HCT116 (cell line): ENCODE data around the gene POLDIP2. TPM values are rescaled to one million over a fixed set of nuclear protein-coding genes. Genes with fewer than 3 reads are reported as not detected.

Experiments
- ATAC-seq: fragments of 200-7000 bp; cut with Tn5 transposase; 2 replicates; pipeline ENCODE4 v1.9.1; 2020; ENCODE audit warnings: mild to moderate bottlenecking, moderate library complexity
- BruUV-seq: library from RNA; stranded (reverse); fragments of 400-500 nt; replicated peaks from 2 replicates; lab custom pipeline; 2021; lab: Mats Ljungman, UMichigan
- CTCF ChIA-PET: fragments of 300-600 bp; sonication (Branson Sonifier 250); formaldehyde crosslinking; loops from one replicate; lab custom pipeline; 2021; ENCODE audit warnings: antibody characterized with exemption; lab: Charles Lee
- POLR2A ChIA-PET: fragments of 300-600, 350-600 bp; sonication (Branson Sonifier 250); formaldehyde crosslinking; loops from one replicate; lab custom pipeline; 2021; ENCODE audit warnings: antibody characterized with exemption; lab: Charles Lee
- RAD21 ChIA-PET, 2 experiments: fragments of 300-600 bp; sonication (Branson Sonifier 250); formaldehyde crosslinking; loops; one replicate each; lab custom pipeline; 2023; ENCODE audit warnings: low total read pairs in 2 of 2; ENCODE audit not compliant: uncharacterized antibody in 2 of 2, unreplicated experiment in 2 of 2, low non-redundant PET in 1 of 2; lab: Charles Lee
- DNase-seq: peaks from one replicate; pipeline ENCODE4 v3.0.0-alpha.2; 2010; ENCODE audit warnings: low read depth, low spot score
- H2AFZ ChIP-seq: fragments of 200-600 bp; shearing (Covaris generic), sonication (generic); 2 replicates; pipeline ENCODE4 v1.6.1; 2017; ENCODE audit warnings: low read depth, mixed run types, mixed read lengths, antibody characterized with exemption, low read length; ENCODE audit not compliant: poor library complexity, severe bottlenecking
- H3K27ac ChIP-seq: 2 replicates; pipeline ENCODE4 v1.5.1; 2012; ENCODE audit warnings: low read depth, low read length
- H3K27me3 ChIP-seq: fragments of 200-600 bp; sonication (generic); 2 replicates; pipeline ENCODE4 v1.6.1; 2016; ENCODE audit warnings: mixed run types, low read length, mixed read lengths; ENCODE audit not compliant: insufficient read depth
- H3K36me3 ChIP-seq, 2 experiments: fragments of 200-500 bp in 1 of 2; fragments of 200-600 bp in 1 of 2; sonication (Bioruptor generic) in 1 of 2; sonication (generic) in 1 of 2; 2 replicates each; pipeline versions ENCODE4 v1.5.1 to v1.6.1; 2014 to 2016; ENCODE audit warnings: low read length in 2 of 2, inconsistent platforms in 1 of 2, mixed read lengths in 1 of 2, mixed run types in 1 of 2; ENCODE audit not compliant: insufficient read depth in 2 of 2, control insufficient read depth in 1 of 2
- H3K4me1 ChIP-seq, 2 experiments: fragments of 200-600 bp in 1 of 2; sonication (generic) in 1 of 2; 2 replicates each; pipeline versions ENCODE4 v1.5.1 to v1.6.1; 2012 to 2017; ENCODE audit warnings: low read length in 2 of 2, inconsistent platforms in 1 of 2, mild to moderate bottlenecking in 1 of 2, mixed read lengths in 1 of 2, mixed run types in 1 of 2, moderate library complexity in 1 of 2; ENCODE audit not compliant: insufficient read depth in 2 of 2, control insufficient read depth in 1 of 2
- H3K4me2 ChIP-seq: fragments of 200-600 bp; sonication (generic); 2 replicates; pipeline ENCODE4 v1.6.1; 2017; ENCODE audit warnings: mixed run types, low read length, mixed read lengths
- H3K4me3 ChIP-seq, 2 experiments: fragments of 200-600 bp in 1 of 2; sonication (generic) in 1 of 2; replicated peaks in 1 of 2; 2 replicates each; pipeline ENCODE4 v1.5.1; 2011 to 2016; ENCODE audit warnings: low read length in 2 of 2, control low read depth in 1 of 2, low read depth in 1 of 2, mild to moderate bottlenecking in 1 of 2, mixed read lengths in 1 of 2, mixed run types in 1 of 2
- H3K79me2 ChIP-seq: fragments of 200-600 bp; sonication (generic); 2 replicates; pipeline ENCODE4 v1.6.1; 2017; ENCODE audit warnings: mild to moderate bottlenecking, mixed run types, low read length, moderate library complexity, mixed read lengths; ENCODE audit not compliant: insufficient read depth
- H3K9ac ChIP-seq: fragments of 200-600 bp; sonication (generic); 2 replicates; pipeline ENCODE4 v1.6.1; 2016; ENCODE audit warnings: low read length, mixed read lengths
- H3K9me2 ChIP-seq: fragments of 200-600 bp; sonication (generic), shearing (Covaris generic); 2 replicates; pipeline ENCODE4 v1.6.1; 2017; ENCODE audit warnings: mixed run types, mild to moderate bottlenecking, moderate library complexity; ENCODE audit not compliant: insufficient read depth
- H3K9me3 ChIP-seq, 2 experiments: fragments of 200-500 bp in 1 of 2; fragments of 200-600 bp in 1 of 2; sonication (Bioruptor generic) in 1 of 2; sonication (generic) in 1 of 2; 2 replicates each; pipeline ENCODE4 v1.6.1; 2014 to 2017; ENCODE audit warnings: low read length in 2 of 2, mixed read lengths in 2 of 2, inconsistent platforms in 1 of 2, low read depth in 1 of 2, mild to moderate bottlenecking in 1 of 2, mixed run types in 1 of 2, moderate library complexity in 1 of 2; ENCODE audit not compliant: control insufficient read depth in 1 of 2, insufficient read depth in 1 of 2
- H4K20me1 ChIP-seq: fragments of 200-600 bp; sonication (generic), shearing (Covaris generic); 2 replicates; pipeline ENCODE4 v1.6.1; 2017; ENCODE audit warnings: mixed run types, mild to moderate bottlenecking, moderate library complexity; ENCODE audit not compliant: insufficient read depth
- CEBPB ChIP-seq: IDR thresholded peaks from 2 replicates; pipeline ENCODE4 v1.6.1; 2012; ENCODE audit warnings: low read depth
- EZH2phosphoT487 ChIP-seq: fragments of 200-600 bp; IDR thresholded peaks from 2 replicates; pipeline ENCODE4 v1.6.1; 2018; ENCODE audit warnings: antibody characterized with exemption, borderline replicate concordance
- REST ChIP-seq: IDR thresholded peaks from 2 replicates; pipeline ENCODE4 v1.6.1; 2012; ENCODE audit warnings: low read depth
- SP1 ChIP-seq: IDR thresholded peaks from 2 replicates; pipeline ENCODE4 v1.6.1; 2012; ENCODE audit warnings: low read depth
- SRF ChIP-seq: IDR thresholded peaks from 2 replicates; pipeline ENCODE4 v1.6.1; 2012; ENCODE audit warnings: low read depth
- ZBTB33 ChIP-seq: IDR thresholded peaks from 2 replicates; pipeline ENCODE4 v1.6.1; 2011; ENCODE audit warnings: mild to moderate bottlenecking, low read length, moderate library complexity; ENCODE audit not compliant: insufficient replicate concordance; ENCODE audit errors: extremely low read depth
- intact Hi-C: fragments of 100-400 bp; cut with micrococcal nuclease; formaldehyde crosslinking; loops from 2 replicates; pipeline ENCODE4 v1.10.0; 2022
- total RNA-seq: library from RNA; stranded (reverse); gene quantifications from one replicate; pipeline ENCODE4 v1.2.1, GENCODE V29; 2021; ENCODE audit not compliant: unreplicated experiment

POLDIP2 gene
- total RNA-seq, 1 experiment from 2014 or later: 78.0 TPM

- H3K4me2 ChIP-seq: no peak overlapping the region
- H3K4me1 ChIP-seq: no peaks in the 10 kb centered on the region
- no peak overlapping the region for H2AFZ ChIP-seq
- no peaks in the 10 kb centered on the region for H3K79me2 ChIP-seq
- no peaks in the 10 kb centered on the region for H4K20me1 ChIP-seq
- CTCF ChIA-PET: no interaction called here
- POLR2A ChIA-PET: no interaction called here
- intact Hi-C loops: no loop called here
- no TSS peak for BruUV-seq
- H3K27ac ChIP-seq: no peak overlapping the region
- H3K36me3 ChIP-seq: no peaks in the 10 kb centered on the region
- ATAC-seq: no peak
- no peak overlapping the region for H3K4me3 ChIP-seq
- no peaks in the 10 kb centered on the region for H3K9me3 ChIP-seq
- no peak for TF ChIP-seq ZBTB33
- no peak for TF ChIP-seq SP1
- no peak for TF ChIP-seq EZH2phosphoT487
- TF ChIP-seq REST: no peak
- TF ChIP-seq SRF: no peak
- TF ChIP-seq CEBPB: no peak
- H3K27me3 ChIP-seq: no peaks in the 10 kb centered on the region
- no peak overlapping the region for H3K9ac ChIP-seq
- no peaks in the 10 kb centered on the region for H3K9me2 ChIP-seq
- no peak for DNase-seq
- RAD21 ChIA-PET: no interaction called here
Measured at GRCh38 chr17:28381141-28381825, 24.0 kb upstream of the POLDIP2 start.
